ENCODE results near the gene BACE1.
"Not testable (repeated sequence)": the region's sequence is repeated elsewhere in the genome, so short reads cannot be mapped to it uniquely, and the experiment has no call there.

The BACE1 gene

GRCh38 chr11:117273550-117274289, 42.3 kb downstream of the BACE1 start:
- DNase-seq (ENCODE audit: low read depth in 2 of 2) = no peak

DNA sequence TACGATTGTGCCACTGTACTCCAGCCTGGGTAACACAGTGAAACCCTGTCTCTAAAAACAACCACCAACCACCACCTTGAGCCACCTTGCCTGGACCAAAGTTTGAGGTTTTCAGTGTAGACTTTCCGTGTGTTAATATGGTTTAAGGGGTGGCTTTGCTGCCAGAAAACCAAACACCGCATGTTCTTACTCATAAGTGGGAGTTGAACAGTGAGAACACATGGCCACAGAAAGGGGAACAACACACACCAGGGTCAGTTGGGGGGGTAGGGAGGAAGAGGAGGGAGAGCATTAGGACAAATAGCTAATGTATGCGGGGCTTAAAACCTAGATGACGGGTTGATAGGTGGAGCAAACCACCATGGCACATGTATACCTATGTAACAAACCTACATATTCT, 43.9 kb downstream of the BACE1 start:
- not testable (repeated sequence) for DNase-seq (ENCODE audit: low read depth in 2 of 2)

- no peak for DNase-seq (ENCODE audit: low read depth in 2 of 2)
Measured at GRCh38 chr11:117271208-117271607, 44.8 kb downstream of the BACE1 start.

GRCh38 chr11:117269856-117270255, 46.2 kb downstream of the BACE1 start:
- DNase-seq (ENCODE audit: low read depth in 2 of 2) = no peak

GRCh38 chr11:117265745-117266144, 50.3 kb downstream of the BACE1 start:
- DNase-seq (ENCODE audit: low read depth in 2 of 2) = no peak

DNA sequence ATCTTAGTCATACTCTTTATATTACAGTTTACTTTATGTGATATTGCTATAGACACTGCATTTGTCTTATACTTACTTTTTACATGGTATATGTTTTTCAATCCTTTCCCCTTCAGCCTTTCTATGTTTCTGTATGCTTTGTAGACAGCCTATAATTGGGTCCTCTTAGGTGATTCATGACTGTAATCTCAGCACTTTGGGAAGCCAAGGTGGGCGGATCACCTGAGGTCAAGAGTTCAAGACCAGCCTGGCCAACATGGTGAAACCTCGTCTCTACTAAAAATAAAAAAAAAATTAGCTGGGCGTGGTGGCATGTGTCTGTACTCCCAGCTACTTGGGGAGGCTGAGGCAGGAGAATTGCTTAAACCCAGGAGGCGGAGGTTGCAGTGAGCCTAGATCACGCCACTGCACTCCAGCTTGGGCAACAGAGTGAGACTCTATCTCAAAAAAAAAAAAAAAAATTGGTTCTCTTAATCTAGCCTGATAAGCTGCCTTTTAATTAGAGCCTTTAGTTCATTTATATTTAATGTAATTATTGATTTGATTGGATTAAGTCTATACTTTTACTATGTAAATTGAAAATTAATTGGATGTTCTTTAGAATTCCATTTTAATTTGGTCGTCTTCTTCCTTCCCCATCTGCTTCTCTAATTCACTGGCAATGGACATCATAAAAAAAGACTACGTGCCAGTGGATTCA, 51.3 kb downstream of the BACE1 start:
- DNase-seq (ENCODE audit: low read depth in 2 of 2) = not testable (repeated sequence)

GRCh38 chr11:117259417-117259816, 56.6 kb downstream of the BACE1 start:
- no peak for DNase-seq (ENCODE audit: low read depth in 2 of 2)

DNA sequence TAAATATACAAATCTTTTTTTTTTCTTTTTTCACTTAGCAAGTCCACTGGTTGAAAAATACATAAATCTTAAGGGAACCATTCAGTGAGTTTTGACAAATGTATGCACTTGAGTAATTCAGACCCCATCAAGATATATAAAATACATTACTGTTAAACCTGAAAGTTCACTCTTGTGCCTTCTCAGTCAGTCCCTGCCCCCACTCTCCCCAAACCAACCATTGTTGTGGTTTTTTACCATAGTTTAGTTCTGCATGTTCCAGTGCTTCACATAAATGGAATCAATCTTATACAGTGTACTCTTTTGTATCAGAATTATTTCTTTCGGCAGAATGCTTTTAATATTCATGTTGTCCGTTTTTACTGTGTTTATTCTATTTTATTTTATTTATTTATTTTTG, 57.5 kb downstream of the BACE1 start:
- DNase-seq (ENCODE audit: low read depth in 2 of 2) = no peak

- DNase-seq (ENCODE audit: low read depth in 2 of 2) = no peak
Measured at GRCh38 chr11:117256573-117256972, 59.5 kb downstream of the BACE1 start.

- no peak for DNase-seq (ENCODE audit: low read depth in 2 of 2)
Measured at GRCh38 chr11:117255966-117256365, 60.1 kb downstream of the BACE1 start.

DNA sequence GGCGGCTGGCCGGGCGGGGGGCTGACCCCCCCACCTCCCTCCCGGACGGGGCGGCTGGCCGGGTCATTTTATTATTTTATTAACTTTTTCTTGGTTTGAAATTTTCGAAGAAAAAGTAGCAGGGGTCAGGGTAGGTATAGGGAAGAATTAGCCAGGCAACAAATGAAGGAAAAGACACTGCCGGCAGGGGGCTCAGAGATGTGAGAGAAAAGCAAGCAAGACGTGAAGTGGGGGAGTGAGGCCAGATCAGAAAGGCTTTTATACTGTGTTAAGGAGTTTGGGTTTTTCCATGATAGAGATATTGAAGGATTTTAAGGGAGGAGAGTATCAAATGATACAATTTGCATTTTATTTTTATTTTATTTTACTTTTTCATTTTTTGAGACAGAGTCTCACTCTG, 64.5 kb downstream of the BACE1 start:
- no peak for DNase-seq (ENCODE audit: low read depth in 2 of 2)

DNA sequence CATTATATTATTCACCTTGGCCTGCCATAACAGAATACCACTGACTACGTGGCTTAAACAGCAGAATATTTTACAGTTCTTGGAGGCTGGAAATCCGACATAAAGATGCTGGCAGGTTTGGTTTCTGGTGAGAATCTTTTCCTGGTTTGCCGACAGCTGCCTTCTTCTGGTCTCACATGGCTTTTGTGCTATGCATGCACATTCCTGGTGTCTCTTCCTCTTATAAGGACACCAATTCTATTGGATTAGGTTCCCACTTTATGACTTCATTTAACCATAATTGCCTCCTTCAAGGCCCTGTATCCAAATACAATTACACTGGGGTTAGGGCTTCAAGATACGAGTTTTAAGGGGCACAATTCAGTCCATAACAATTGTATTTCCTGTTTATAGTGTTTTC, 66.5 kb downstream of the BACE1 start:
- DNase-seq (ENCODE audit: low read depth in 2 of 2) = no peak

- DNase-seq (ENCODE audit: low read depth in 2 of 2) = no peak
Measured at GRCh38 chr11:117248341-117248740, 67.7 kb downstream of the BACE1 start.

- no peak for DNase-seq (ENCODE audit: low read depth in 2 of 2)
Measured at GRCh38 chr11:117239295-117239694, 76.8 kb downstream of the BACE1 start.

DNA sequence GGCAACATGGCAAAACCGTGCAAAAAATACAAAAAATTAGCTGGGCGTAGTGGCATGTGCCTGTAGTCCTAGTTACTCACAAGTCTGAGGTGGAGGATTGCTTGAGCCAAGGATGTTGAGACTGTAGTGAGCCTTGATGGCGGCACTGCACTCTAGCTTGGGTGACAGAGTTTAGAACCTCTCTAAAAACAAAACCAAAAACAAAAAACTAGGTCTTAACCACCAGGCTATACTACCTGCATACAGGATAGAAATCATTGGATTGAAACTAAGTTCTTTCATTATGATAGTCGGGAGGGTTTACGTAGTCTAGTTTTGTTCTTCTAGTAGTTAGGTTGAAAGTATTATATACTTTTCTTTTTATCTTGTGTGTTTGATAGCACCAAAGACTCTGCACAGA, 77.8 kb downstream of the BACE1 start:
- no peak for DNase-seq (ENCODE audit: low read depth in 2 of 2)
